IMR-90 (cell line): ENCODE data around the gene SOCS6. TPM values are rescaled to one million over a fixed set of nuclear protein-coding genes. Genes with fewer than 3 reads are reported as not detected.

Experiments used
- ATAC-seq: fragments of 200-7000 bp; cut with Tn5 transposase; 2 replicates; pipeline ENCODE4 v1.9.1; 2020; ENCODE audit warnings: low read depth, mild to moderate bottlenecking, moderate library complexity
- BruUV-seq: library from RNA; stranded (reverse); fragments of 400-500 nt; replicated peaks from 2 replicates; lab custom pipeline; 2021; lab: Mats Ljungman, UMichigan
- CTCF ChIA-PET: fragments of 300-600 bp; formaldehyde crosslinking; extraction: SDS; loops from one replicate; lab custom pipeline; 2021; ENCODE audit warnings: antibody characterized with exemption; lab: Yijun Ruan, JAX
- POLR2A ChIA-PET: fragments of 300-600 bp; sonication (Branson Sonifier 250); formaldehyde crosslinking; loops from one replicate; lab custom pipeline; 2022; ENCODE audit warnings: antibody characterized with exemption; ENCODE audit not compliant: unreplicated experiment; lab: Charles Lee
- DNase-seq: peaks from one replicate; pipeline ENCODE4 v3.0.0; 2013
- H2AFZ ChIP-seq: replicated peaks from 2 replicates; pipeline ENCODE3; 2013; ENCODE audit warnings: low read length, mild to moderate bottlenecking; ENCODE audit not compliant: poor library complexity
- H2AK5ac ChIP-seq: 2 replicates; pipeline ENCODE4 v1.6.1; 2013; ENCODE audit warnings: low read depth, low read length, inconsistent platforms
- H2AK9ac ChIP-seq: replicated peaks from 2 replicates; pipeline ENCODE3; 2013; ENCODE audit warnings: mild to moderate bottlenecking, low read depth, low read length, moderate library complexity; ENCODE audit not compliant: poor library complexity
- H2BK120ac ChIP-seq: 2 replicates; pipeline ENCODE4 v1.6.1; 2013; ENCODE audit warnings: low read depth, low read length, inconsistent platforms
- H2BK15ac ChIP-seq: 3 replicates; pipeline ENCODE4 v1.6.1; 2013; ENCODE audit warnings: low read depth, low read length, inconsistent platforms
- H2BK20ac ChIP-seq: 2 replicates; pipeline ENCODE4 v1.6.1; 2013; ENCODE audit warnings: low read depth, mild to moderate bottlenecking, inconsistent platforms, low read length, moderate library complexity
- H2BK5ac ChIP-seq: 2 replicates; pipeline ENCODE4 v1.6.1; 2013; ENCODE audit warnings: mild to moderate bottlenecking, low read depth, low read length, inconsistent platforms; ENCODE audit not compliant: poor library complexity, severe bottlenecking
- H3K14ac ChIP-seq: replicated peaks from 2 replicates; pipeline ENCODE4 v1.6.1; 2013; ENCODE audit warnings: low read depth, low read length, inconsistent platforms
- H3K18ac ChIP-seq: 2 replicates; pipeline ENCODE4 v1.6.1; 2013; ENCODE audit warnings: low read depth, low read length, control low read depth
- H3K23ac ChIP-seq: 2 replicates; pipeline ENCODE4 v1.6.1; 2013; ENCODE audit warnings: low read depth, low read length, inconsistent platforms
- H3K27ac ChIP-seq: 2 replicates; pipeline ENCODE4 v1.5.1; 2013; ENCODE audit warnings: mild to moderate bottlenecking, control low read depth, low read length; ENCODE audit not compliant: insufficient read depth
- H3K27me3 ChIP-seq: 2 replicates; pipeline ENCODE4 v1.6.1; 2013; ENCODE audit warnings: low read length; ENCODE audit not compliant: control insufficient read depth, insufficient read depth
- H3K36me3 ChIP-seq: 2 replicates; pipeline ENCODE4 v1.6.1; 2013; ENCODE audit warnings: low read length, mixed read lengths; ENCODE audit not compliant: control insufficient read depth, insufficient read depth
- H3K4ac ChIP-seq: 2 replicates; pipeline ENCODE4 v1.6.1; 2013; ENCODE audit warnings: low read depth, low read length, inconsistent platforms
- H3K4me1 ChIP-seq: 2 replicates; pipeline ENCODE4 v1.6.1; 2013; ENCODE audit warnings: low read length, mixed read lengths; ENCODE audit not compliant: control insufficient read depth, insufficient read depth
- H3K4me2 ChIP-seq: 2 replicates; pipeline ENCODE4 v1.6.1; 2013; ENCODE audit warnings: low read depth, mild to moderate bottlenecking, control low read depth, low read length, moderate library complexity
- H3K4me3 ChIP-seq: 2 replicates; pipeline ENCODE4 v1.5.1; 2013; ENCODE audit warnings: low read depth, mild to moderate bottlenecking, control low read depth, low read length, moderate library complexity; ENCODE audit not compliant: insufficient read depth
- H3K56ac ChIP-seq: 2 replicates; pipeline ENCODE4 v1.6.1; 2013; ENCODE audit warnings: low read length, inconsistent platforms; ENCODE audit not compliant: insufficient read depth; ENCODE audit errors: extremely low read depth
- H3K79me1 ChIP-seq, 2 experiments: 2 replicates each; pipeline ENCODE4 v1.6.1; 2013; ENCODE audit warnings: low read length in 2 of 2, inconsistent platforms in 1 of 2, low read depth in 1 of 2
- H3K9ac ChIP-seq: 2 replicates; pipeline ENCODE4 v1.6.1; 2013; ENCODE audit warnings: low read depth, low read length, control low read depth
- H3K9me1 ChIP-seq: 2 replicates; pipeline ENCODE4 v1.6.1; 2013; ENCODE audit warnings: low read length, inconsistent platforms; ENCODE audit not compliant: insufficient read depth
- H3K9me3 ChIP-seq: 2 replicates; pipeline ENCODE4 v1.6.1; 2013; ENCODE audit warnings: low read length; ENCODE audit not compliant: control insufficient read depth, insufficient read depth
- H4K20me1 ChIP-seq: 2 replicates; pipeline ENCODE4 v1.6.1; 2013; ENCODE audit warnings: low read length, inconsistent platforms; ENCODE audit not compliant: insufficient read depth
- H4K5ac ChIP-seq: 2 replicates; pipeline ENCODE4 v1.6.1; 2013; ENCODE audit warnings: mild to moderate bottlenecking, low read depth, low read length, control low read depth
- H4K8ac ChIP-seq, 2 experiments: 2 replicates each; pipeline ENCODE4 v1.6.1; 2013; ENCODE audit warnings: low read depth in 2 of 2, low read length in 2 of 2, control low read depth in 1 of 2, inconsistent platforms in 1 of 2
- H4K91ac ChIP-seq: 2 replicates; pipeline ENCODE4 v1.6.1; 2013; ENCODE audit warnings: low read depth, low read length, inconsistent platforms; ENCODE audit not compliant: insufficient read depth
- BHLHE40 ChIP-seq: fragments of 150-350 bp; IDR thresholded peaks from 2 replicates; pipeline ENCODE4 v1.6.1; 2016; ENCODE audit warnings: mild to moderate bottlenecking, low read depth, low read length
- CEBPB ChIP-seq: IDR thresholded peaks from 2 replicates; pipeline ENCODE4 v1.6.1; 2012; ENCODE audit warnings: low read depth, low read length, improper control_type of control experiment
- CHD1 ChIP-seq: IDR thresholded peaks from 2 replicates; pipeline ENCODE4 v1.6.1; 2012; ENCODE audit warnings: low read depth, low read length, improper control_type of control experiment
- MAFK ChIP-seq: IDR thresholded peaks from 2 replicates; pipeline ENCODE4 v1.6.1; 2012; ENCODE audit warnings: low read depth, low read length, improper control_type of control experiment
- MXI1 ChIP-seq: IDR thresholded peaks from 2 replicates; pipeline ENCODE4 v1.6.1; 2012; ENCODE audit warnings: low read depth, mild to moderate bottlenecking, low read length, moderate library complexity, borderline replicate concordance
- RAD21 ChIP-seq: IDR thresholded peaks from 2 replicates; pipeline ENCODE4 v1.6.1; 2012; ENCODE audit warnings: low read length, improper control_type of control experiment
- RFX5 ChIP-seq: IDR thresholded peaks from 2 replicates; pipeline ENCODE4 v1.8.0; 2012; ENCODE audit warnings: low read depth, mild to moderate bottlenecking, low read length, moderate library complexity
- SMC3 ChIP-seq: fragments of 150-350 bp; IDR thresholded peaks from 2 replicates; pipeline ENCODE4 v1.6.1; 2016; ENCODE audit warnings: low read depth, mild to moderate bottlenecking, antibody characterized with exemption, low read length, moderate library complexity
- USF2 ChIP-seq: fragments of 150-350 bp; IDR thresholded peaks from 2 replicates; pipeline ENCODE4 v1.6.1; 2017; ENCODE audit warnings: mild to moderate bottlenecking, antibody characterized with exemption, low read length, low read depth
- WGBS, 2 experiments: methylation state at CpG; one replicate each; pipeline versions ENCODE4 v1.1.5 to v1.1.7; 2013; ENCODE audit warnings: missing lambda C conversion rate in 2 of 2; ENCODE audit not compliant: insufficient read length in 1 of 2; ENCODE audit errors: extremely low coverage in 2 of 2; 5-methylcytosine and 5-hydroxymethylcytosine counted together
- dilution Hi-C: fragments of 300-500 bp; cut with HindIII; formaldehyde crosslinking; loops from one replicate; pipeline ENCODE4 v1.14.3; 2018; ENCODE audit warnings: low sequenced_read_pairs; ENCODE audit not compliant: unreplicated experiment
- in situ Hi-C: fragments of 300-500 bp; cut with MboI; formaldehyde crosslinking; loops from 3 replicates; pipeline ENCODE4 v1.14.3; 2019; ENCODE audit warnings: low sequenced_read_pairs, inconsistent platforms, mixed read lengths
- intact Hi-C: fragments of 100-400 bp; cut with micrococcal nuclease; formaldehyde crosslinking; loops from 2 replicates; pipeline ENCODE4 v1.10.0; 2022
- polyA plus RNA-seq, 3 experiments: library from polyadenylated mRNA; depleted of rRNA; stranded (reverse); fragments of >200 nt; gene quantifications; 2 replicates each; pipeline ENCODE4 v1.2.3, GENCODE V29; 2012; ENCODE audit warnings: low replicate concordance in 1 of 3
- total RNA-seq: library from RNA; depleted of rRNA; stranded (reverse); fragments of >200 nt; gene quantifications from 2 replicates; pipeline ENCODE4 v1.2.3, GENCODE V29; 2012
- TF ChIP-seq, protein P1 (sequence below): fragments of 150-350 bp; IDR thresholded peaks from 2 replicates; pipeline ENCODE4 v1.6.1; 2016; ENCODE audit warnings: low read depth, mild to moderate bottlenecking, low read length, moderate library complexity, borderline replicate concordance

Gene SOCS6
- total and polyA plus RNA-seq, 2 of the 4 experiments (the other 2 are of a cell fraction): 21.3 to 57.4 TPM

GRCh38 chr18:70322385-70322784, 33.5 kb downstream of the SOCS6 start:
- dilution Hi-C loops: no loop called here
- Histone ChIP-seq H3K9me3 (no peaks in the 10 kb centered on the region), H2AK9ac (no peak overlapping the region), H3K4ac (no peak overlapping the region), H3K23ac (no peak overlapping the region), H3K56ac (no peak overlapping the region), H3K4me2 (no peak overlapping the region), H4K20me1 (peaks cover 45% of the 10 kb centered on the region), H3K14ac (no peak overlapping the region), H3K4me3 (no peak overlapping the region), H2BK120ac (no peak overlapping the region), H3K79me1 (peaks cover 20 to 63% of the 10 kb centered on the region in 2 experiments), H4K8ac (no peak overlapping the region), H3K4me1 (peaks cover 5% of the 10 kb centered on the region), H2AK5ac (no peak overlapping the region), H2AFZ (no peak overlapping the region), H2BK15ac (no peak overlapping the region), H3K36me3 (peaks cover 14% of the 10 kb centered on the region), H3K9me1 (peaks cover 19% of the 10 kb centered on the region), H4K5ac (no peak overlapping the region), H3K27ac (no peak overlapping the region), H3K9ac (no peak overlapping the region), H3K27me3 (no peaks in the 10 kb centered on the region), H2BK20ac (no peak overlapping the region), H4K91ac (no peak overlapping the region), H3K18ac (no peak overlapping the region), H2BK5ac (no peak overlapping the region)
- 100% methylated on average over 2 of the region's 2 CpGs; no CpG with 5 or more reads in 1 of the 2 experiments for WGBS, 2 experiments
- no peak for DNase-seq
- no TSS peak for BruUV-seq
- TF ChIP-seq MAFK (no peak), MXI1 (no peak), USF2 (no peak), RFX5 (no peak), SMC3 (no peak), CEBPB (no peak), RAD21 (no peak), BHLHE40 (no peak), CHD1 (no peak)
- TF ChIP-seq, protein P1, sequence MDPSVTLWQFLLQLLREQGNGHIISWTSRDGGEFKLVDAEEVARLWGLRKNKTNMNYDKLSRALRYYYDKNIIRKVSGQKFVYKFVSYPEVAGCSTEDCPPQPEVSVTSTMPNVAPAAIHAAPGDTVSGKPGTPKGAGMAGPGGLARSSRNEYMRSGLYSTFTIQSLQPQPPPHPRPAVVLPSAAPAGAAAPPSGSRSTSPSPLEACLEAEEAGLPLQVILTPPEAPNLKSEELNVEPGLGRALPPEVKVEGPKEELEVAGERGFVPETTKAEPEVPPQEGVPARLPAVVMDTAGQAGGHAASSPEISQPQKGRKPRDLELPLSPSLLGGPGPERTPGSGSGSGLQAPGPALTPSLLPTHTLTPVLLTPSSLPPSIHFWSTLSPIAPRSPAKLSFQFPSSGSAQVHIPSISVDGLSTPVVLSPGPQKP: no peak
- ChIA-PET POLR2A (no interaction called here), CTCF (no interaction called here)
- intact Hi-C loops: no loop called here
- in situ Hi-C loops: no loop called here
- ATAC-seq: no peak
